Ishikawa (cell line): Measurements from ENCODE around the gene ARMH3.

Experiments
- CEBPB ChIP-seq: IDR thresholded peaks from 2 replicates; pipeline ENCODE4 v1.6.1; 2012
- CREB1 ChIP-seq: IDR thresholded peaks from 2 replicates; pipeline ENCODE4 v1.6.1; 2012; ENCODE audit warnings: low read depth
- EGR1 ChIP-seq: IDR thresholded peaks from 2 replicates; pipeline ENCODE4 v1.6.1; 2012
- EP300 ChIP-seq: IDR thresholded peaks from 2 replicates; pipeline ENCODE4 v1.6.1; 2012; ENCODE audit warnings: borderline replicate concordance
- FOXM1 ChIP-seq: IDR thresholded peaks from 2 replicates; pipeline ENCODE4 v1.6.1; 2012; ENCODE audit warnings: low read depth, borderline replicate concordance
- MAX ChIP-seq: IDR thresholded peaks from 2 replicates; pipeline ENCODE4 v1.6.1; 2012
- NFIC ChIP-seq: IDR thresholded peaks from 2 replicates; pipeline ENCODE4 v1.6.1; 2012
- RAD21 ChIP-seq: IDR thresholded peaks from 2 replicates; pipeline ENCODE4 v1.6.1; 2012; ENCODE audit warnings: low read depth
- REST ChIP-seq: IDR thresholded peaks from 2 replicates; pipeline ENCODE4 v1.6.1; 2012; ENCODE audit warnings: low read depth, mild to moderate bottlenecking
- TAF1 ChIP-seq: IDR thresholded peaks from 2 replicates; pipeline ENCODE4 v1.6.1; 2012; ENCODE audit warnings: low read depth, mild to moderate bottlenecking
- TCF12 ChIP-seq: IDR thresholded peaks from 2 replicates; pipeline ENCODE4 v1.6.1; 2012; ENCODE audit warnings: low read depth
- TEAD4 ChIP-seq: IDR thresholded peaks from 2 replicates; pipeline ENCODE4 v1.6.1; 2012
- USF1 ChIP-seq: IDR thresholded peaks from 2 replicates; pipeline ENCODE4 v1.6.1; 2012
- YY1 ChIP-seq: IDR thresholded peaks from 2 replicates; pipeline ENCODE4 v1.6.1; 2012; ENCODE audit warnings: low read depth
- ZBTB7A ChIP-seq: IDR thresholded peaks from 2 replicates; pipeline ENCODE4 v1.6.1; 2012; ENCODE audit warnings: low read depth

Gene ARMH3

DNA sequence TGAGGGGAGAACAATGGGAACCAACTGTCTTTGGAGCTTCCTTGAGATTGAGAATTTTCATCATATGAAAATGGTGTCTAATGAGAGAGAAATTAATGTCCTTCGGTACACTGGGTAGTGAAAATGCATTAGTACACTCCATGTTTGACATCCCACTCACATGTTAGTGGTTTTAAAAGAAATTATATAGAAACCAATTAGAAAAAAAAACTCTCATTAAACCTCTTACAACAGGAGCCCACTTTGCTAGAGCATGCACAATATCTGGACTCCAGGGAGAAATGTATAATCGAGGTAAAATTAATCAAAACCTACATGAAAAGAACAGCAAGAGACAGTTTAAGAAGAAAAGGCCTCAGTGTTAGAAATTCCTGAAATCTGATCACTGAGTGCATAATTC is 133.1 kb downstream of the ARMH3 start:
- TF ChIP-seq FOXM1: no peak
- TF ChIP-seq RAD21: no peak
- TF ChIP-seq REST: no peak
- TF ChIP-seq TEAD4: no peak
- no peak for TF ChIP-seq TAF1
- TF ChIP-seq YY1: no peak

GRCh38 chr10:101920546-101920945 is 135.4 kb downstream of the ARMH3 start:
- TF ChIP-seq EGR1 (no peak), REST (no peak), NFIC (no peak), USF1 (no peak), YY1 (no peak), TAF1 (no peak), CEBPB (no peak), FOXM1 (no peak), CREB1 (no peak), EP300 (no peak), TEAD4 (no peak), MAX (no peak), RAD21 (no peak), ZBTB7A (no peak), TCF12 (no peak)

DNA sequence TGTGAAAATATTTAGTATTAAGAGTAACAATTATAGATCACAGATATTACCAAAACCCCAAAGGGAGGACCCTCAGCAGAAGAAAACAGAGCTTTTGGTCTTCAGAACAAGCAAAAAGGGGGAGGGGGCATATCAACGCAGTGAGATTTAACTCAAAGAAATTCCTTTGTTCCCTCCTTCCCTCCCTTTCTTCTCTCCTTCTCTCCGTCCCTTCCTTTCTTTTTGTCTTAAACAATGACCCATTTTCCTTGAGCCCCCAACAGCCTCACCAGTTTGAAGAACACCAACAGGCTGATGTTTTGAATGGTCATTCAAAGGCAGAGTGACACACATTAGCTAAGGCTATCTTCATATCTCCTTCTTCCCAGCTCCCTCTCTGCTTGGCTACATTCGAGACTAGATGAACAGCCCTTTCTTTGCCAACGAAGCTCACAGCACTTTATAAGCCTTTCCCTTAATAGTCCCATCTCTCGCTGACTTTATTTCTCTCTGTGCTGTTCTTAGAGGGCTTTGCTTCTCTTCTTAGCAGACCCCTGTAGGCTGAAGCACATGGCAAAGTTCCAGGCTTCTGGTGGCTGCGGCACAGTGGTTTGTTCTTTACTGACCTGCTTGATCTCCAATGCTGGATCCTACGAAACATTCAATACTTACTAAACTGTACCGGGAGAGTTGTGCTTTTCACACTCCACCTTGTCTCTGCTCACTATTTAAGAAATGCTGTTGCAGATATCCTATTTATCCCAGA is 136.8 kb downstream of the ARMH3 start:
- TF ChIP-seq FOXM1: no peak
- no peak for TF ChIP-seq CEBPB
- no peak for TF ChIP-seq CREB1
- no peak for TF ChIP-seq ZBTB7A
- TF ChIP-seq REST: no peak
- TF ChIP-seq USF1: no peak
- no peak for TF ChIP-seq NFIC
- TF ChIP-seq TEAD4: no peak
- no peak for TF ChIP-seq MAX
- TF ChIP-seq TCF12: no peak
- TF ChIP-seq RAD21: no peak
- no peak for TF ChIP-seq EGR1
- TF ChIP-seq TAF1: no peak
- no peak for TF ChIP-seq YY1

- no peak for TF ChIP-seq TCF12
- no peak for TF ChIP-seq MAX
- TF ChIP-seq REST: no peak
- no peak for TF ChIP-seq FOXM1
- no peak for TF ChIP-seq CEBPB
- TF ChIP-seq TEAD4: no peak
These were observed 143.3 kb downstream of the ARMH3 start for GRCh38 chr10:101912561-101913179.
